ENCODE results near the gene ETV6.

ETV6 gene

DNA sequence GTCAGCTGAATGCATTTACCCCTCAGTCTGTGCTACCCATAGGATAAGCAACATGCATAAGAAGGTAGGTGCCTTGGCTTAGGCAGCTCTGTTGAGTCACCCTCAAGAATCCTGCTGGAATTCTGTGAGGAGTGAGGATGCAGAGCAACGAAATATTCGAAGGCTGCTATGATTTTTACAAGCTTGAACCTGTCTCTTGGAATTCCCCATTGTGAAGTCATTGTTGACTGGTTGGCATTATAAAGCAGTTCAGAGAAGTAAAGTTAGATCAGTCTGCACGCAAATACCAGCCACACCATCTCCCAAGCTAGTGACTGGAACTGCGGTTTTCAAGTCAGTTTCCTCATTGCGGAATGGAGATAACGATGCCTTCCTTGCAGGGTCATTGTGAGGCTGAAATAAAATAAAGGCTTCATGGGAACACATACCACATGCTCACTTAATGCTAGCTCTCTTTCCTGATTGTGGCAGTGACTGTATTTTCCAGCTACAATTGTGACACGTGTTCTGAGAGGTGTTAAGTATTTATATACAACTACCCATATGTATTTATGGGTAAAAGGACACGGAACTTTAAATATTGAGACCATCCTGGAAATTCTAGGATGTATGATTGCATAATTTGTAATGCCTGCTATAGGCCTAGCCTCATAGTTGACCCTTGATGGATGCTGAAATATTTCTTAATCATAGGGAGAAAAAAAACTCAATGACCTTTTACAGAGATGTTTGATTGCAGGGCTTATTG is 96.7 kb downstream of the ETV6 start:
- DNase-seq = no peak

DNA sequence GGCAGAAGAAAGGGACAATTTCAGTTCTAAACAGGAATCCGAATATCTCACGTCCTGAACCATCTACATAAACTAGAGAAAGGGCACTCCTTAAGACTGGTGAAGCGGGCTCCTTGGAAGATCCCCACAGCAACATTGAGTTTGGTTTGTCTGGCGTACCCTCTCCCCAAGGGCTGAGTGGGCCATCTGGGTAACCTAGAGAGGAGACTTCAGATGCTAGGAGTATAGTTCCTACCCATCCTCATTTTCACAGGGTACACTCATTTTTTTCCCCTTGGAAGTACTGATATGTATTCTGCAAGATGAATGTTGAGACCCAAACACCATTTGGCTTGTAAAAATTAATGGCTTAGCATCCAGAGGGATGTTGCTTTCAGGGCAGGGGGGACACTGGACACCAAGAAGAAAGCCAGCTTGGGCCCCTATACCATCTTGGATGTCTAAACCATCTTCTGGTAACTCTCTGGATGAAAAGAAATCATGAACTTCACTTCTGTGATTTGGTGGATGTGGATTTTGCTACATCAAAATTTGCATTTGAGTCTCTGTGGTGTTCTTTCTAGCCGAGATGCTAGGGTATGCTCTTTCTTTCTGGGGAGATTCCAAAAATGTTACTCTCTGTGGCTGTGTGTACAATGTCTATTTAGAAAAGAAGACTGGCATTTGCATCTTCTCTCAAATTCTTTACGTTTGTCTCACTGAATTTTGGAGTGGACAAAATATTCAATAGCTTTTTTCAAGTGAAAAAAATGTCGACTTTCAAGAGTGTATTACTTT is 97.7 kb downstream of the ETV6 start:
- no peak for DNase-seq

DNA sequence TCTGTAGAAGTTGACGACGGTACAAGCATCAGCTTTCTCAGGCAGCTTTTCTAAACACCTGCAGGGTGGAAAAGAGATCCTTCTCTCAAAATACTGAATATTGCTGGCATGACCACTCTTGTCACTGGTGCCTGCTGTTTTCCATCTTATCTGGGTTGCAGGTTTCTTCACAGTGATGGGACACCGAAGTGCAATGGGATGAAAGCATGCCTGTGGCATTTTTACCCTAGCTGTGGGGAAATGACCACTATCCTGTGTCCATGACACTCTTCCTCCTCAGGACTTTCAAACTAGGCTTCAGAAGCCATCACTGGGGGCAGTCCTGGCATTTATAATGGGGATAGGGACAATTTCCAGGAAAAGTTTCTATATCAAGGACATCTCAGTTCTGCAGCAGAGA is 98.5 kb downstream of the ETV6 start:
- no peak for DNase-seq

DNA sequence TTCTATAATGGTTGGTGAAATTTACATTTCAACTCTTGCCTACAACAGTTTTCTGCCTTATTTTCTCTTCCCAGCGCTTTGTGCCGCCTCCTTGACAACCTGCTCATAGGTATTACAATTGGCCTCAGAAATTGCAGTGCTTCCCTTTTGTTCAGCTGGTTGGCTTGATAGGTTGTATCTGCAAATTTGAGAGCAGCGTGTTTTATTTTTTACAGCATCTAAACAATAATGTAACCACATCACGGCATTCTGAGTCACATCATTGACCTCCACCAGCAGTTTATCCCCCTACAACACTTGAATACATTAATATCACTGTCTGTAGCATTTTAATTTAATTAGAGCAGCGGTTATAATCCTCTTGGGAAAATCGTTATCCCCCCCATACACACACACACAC is 99.4 kb downstream of the ETV6 start:
- DNase-seq = no peak

DNA sequence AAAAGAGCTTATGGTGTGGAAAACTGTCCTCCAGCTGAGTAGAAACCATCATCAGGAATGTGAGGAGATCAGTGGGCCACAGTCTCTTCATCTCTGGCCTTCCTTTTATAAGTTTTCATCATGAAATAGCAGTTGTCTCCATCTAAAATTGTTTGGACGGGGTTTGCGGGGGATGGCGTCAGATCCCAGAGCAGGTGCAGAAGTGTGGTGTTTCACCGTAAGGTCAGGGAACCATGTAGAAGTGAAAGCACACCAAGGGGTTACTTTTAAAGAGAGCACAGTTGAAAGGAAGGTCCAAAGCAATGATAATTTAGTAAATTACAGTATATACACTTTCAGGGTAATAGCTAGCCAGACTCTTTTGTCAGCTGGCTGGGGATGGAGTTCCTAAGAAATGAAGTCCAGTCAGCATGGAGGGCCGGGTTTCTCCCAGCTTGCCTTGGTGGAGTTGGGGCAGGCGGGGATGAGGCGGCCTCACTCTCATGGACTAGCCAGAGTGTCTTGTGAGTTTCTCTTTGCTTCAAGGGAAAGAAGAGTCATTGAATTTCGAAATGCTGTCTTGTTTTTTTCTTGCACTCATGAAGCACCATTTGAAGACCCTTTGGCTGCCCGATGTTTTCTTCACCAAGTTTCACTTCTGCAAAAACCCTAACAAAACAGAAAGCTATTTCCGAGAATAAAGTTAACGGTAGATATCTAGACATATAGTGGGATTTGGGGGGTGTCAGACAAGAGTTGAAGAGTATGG is 100.6 kb downstream of the ETV6 start:
- no peak for DNase-seq

DNA sequence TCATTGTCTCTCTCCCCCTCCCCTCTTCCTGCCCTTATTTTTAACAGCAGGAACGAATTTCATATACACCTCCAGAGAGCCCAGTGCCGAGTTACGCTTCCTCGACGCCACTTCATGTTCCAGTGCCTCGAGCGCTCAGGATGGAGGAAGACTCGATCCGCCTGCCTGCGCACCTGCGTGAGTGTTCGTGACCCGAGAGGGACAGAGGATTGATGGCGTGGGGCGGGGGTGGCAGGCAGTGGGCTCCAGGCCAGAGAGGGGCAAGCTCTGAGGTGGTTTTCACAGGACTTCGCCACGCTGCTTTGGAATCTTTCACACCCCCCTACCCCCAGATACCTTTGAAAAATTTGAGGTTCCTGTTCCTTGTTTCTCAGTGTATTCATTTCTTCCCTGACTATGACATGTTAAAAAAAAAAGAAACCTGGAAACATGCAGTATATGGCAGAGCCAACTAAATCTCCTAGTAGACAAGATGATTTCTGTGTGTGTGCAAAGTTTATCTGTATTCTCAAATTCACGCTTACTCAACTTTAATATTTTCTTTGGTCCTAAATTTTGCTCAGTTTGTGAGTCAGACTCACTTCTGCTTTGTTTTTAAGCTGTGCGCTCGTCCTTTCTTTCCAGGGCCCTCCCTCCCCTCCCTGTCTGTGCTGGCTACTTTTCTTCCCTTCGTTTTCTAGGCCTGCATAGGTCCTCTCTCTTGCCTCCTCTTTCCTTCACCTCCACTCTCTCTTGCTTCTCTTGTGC is 103.1 kb downstream of the ETV6 start:
- no peak for DNase-seq

DNA sequence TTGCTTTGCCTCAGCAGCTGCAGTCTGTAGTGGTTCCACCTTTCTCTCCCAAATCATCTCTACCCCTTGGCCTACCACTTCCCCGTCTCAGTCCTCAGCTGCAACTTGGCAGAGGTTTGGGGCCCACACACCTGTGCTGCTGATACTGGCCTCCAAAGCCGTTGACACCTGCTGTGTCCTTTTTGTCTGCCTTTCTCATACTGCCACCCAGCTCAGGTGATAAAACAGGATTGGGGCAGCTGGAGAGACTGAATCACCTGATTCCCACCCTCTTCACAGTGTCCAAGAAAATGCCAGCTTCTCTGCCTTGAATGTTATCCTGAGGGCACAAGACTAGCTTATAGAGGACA is 103.7 kb downstream of the ETV6 start:
- no peak for DNase-seq

DNA sequence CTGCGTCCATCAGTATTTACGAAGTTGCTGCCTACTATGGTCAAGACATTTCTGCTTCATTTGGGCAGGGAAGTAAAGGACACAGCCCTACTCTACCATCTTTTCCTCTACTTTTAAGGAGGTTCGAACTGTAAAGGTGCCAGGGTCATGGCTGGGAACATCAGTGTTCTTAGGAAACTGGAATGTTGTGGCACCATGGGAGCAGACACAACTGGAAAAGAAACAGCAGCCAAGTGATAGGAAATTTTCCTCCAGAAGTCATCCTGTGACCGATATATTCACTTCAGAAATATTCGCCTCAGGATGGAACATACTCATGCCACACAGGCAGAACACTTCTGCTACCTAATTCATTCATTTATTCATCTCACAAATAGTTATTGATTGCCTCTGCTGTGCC is 104.4 kb downstream of the ETV6 start:
- no peak for DNase-seq

DNA sequence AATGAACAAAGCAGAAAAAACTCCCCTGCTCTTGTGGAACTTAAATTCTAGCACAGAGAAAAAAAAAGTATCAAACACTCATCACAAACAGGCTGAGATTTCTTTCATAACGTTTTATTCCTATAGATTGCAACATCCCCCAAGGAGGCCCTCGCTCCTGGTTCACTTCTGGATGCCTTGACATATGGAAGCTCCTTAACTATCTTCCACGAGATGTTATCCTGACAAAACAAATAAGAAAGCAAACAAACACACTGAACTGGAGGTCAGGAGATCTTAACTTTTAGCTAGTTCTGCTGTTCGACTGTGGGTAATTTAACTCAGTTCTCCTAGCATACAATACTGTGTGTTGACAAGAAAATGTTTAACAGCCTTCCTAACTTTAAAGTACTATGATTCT is 104.8 kb downstream of the ETV6 start:
- DNase-seq = no peak

DNA sequence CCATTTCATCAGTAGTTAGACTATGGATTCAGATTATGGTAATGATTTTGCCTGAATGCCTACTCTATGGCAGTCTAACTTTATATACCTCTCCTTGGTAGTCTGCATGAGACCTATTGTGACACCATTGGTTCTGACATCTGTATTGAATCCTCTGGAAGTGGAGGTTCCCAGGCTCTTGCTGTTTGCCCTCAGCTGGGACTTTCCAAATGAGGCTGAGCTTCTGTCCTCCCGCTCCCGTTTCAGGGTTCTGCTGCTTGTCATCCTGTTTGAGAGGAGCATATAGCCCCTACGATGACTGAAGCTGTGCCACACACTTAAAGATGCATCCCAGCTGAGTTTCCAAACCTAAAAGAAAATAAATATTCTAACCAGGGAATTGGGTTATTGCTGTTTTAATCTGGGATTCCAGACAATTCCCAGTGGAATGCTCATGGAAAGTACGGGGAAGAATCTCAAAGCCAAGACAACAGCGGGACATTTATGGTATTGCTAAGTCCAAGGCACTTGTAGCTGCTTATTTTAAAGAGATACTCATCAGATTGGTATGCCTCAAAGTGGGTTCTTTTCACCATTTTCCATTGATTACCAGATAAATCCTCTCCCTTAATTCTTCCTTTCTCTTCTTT is 105.9 kb downstream of the ETV6 start:
- no peak for DNase-seq

DNA sequence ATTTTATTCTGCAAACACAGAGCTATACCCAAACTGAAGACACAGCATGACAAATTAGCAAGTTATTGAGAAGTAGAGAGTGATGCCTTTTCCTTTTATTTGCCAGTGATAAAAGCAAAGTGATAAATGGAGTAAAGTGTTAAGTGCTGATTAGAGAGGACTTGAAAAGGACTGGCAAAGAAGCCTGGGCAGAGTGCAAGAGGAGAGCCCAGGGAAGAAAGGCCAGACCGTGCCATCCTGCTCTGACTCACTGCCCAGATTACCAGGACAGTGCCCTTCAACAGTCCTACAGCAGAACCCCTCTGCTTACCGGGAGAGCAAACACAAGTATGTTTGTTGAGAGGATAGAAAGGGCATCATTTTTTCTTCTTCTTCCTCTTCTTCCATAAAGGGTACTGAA is 106.5 kb downstream of the ETV6 start:
- no peak for DNase-seq

DNA sequence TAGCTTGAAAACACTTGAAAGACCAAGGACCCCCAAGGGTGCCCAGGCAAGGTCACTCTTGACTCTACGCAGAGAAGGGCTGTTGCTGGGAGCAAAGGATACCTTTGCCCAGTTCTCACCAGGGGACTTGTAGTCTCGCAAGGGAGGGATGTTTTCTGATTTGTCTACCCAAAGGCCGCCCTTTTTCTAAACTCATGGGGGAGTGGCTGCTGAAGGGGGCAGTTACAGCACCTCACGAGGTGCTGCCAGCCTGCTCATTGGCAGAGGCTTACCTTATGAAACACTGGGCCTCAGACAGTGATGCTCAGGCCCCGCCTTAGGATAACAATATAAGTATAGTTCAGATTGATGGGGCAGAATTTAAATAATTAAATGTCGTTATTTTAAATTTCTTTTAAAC is 107.0 kb downstream of the ETV6 start:
- no peak for DNase-seq

DNA sequence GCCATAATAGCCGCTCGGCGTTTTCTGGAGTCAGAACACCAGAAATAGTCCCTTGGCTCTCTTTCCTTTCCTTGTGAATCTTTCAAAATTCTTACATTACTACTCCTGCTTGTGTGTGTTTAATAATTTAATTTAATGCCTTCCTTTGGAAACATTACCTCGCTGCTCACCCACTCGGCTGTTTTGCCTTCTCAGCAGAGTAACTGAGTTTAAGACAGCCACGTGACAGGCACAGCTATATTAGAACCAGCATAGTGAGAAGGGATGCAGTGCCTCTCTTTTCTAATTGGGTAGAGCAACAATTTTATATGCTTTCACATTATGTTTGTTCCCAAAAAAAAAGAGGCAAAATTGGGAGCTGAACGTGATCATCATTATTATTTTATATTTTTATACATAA is 107.6 kb downstream of the ETV6 start:
- DNase-seq = no peak

DNA sequence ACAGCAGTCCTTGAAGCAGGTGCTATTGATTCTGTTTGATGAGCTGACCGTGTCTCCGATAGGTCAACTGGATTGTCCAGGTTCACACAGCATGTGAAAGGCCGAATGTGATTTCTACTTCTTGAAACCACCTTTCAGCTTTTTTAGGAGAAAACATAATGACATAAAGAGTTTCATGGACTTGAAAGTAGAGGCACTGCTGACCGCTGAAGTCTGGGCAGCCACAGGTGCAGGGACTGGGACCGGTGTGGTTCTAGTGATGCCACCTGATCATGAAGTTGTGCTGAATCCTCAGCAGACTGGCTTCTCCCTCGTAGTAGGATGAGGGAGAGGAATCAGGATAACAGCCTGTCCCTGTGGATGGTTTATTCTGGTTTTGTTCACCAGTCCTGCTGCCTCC is 108.1 kb downstream of the ETV6 start:
- no peak for DNase-seq

DNA sequence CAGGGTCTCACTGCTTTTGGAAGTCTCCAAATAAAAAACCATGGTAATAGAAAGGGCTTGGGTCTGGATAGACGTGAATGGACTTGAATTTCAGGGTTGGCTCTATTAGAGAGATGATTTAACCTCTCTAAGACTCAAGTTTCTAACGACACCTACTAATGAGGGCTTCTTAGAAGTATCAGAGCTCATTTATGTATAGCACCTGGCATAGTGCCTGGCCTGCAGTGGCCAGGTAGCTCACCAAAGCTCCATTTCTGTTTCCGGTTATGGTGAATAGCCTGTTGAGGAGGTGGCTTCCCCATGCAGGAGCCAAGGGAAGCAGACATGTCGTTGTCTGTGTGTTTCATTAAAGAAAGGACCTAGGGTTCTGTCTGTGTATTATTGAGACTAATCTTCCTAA is 108.6 kb downstream of the ETV6 start:
- DNase-seq = no peak

DNA sequence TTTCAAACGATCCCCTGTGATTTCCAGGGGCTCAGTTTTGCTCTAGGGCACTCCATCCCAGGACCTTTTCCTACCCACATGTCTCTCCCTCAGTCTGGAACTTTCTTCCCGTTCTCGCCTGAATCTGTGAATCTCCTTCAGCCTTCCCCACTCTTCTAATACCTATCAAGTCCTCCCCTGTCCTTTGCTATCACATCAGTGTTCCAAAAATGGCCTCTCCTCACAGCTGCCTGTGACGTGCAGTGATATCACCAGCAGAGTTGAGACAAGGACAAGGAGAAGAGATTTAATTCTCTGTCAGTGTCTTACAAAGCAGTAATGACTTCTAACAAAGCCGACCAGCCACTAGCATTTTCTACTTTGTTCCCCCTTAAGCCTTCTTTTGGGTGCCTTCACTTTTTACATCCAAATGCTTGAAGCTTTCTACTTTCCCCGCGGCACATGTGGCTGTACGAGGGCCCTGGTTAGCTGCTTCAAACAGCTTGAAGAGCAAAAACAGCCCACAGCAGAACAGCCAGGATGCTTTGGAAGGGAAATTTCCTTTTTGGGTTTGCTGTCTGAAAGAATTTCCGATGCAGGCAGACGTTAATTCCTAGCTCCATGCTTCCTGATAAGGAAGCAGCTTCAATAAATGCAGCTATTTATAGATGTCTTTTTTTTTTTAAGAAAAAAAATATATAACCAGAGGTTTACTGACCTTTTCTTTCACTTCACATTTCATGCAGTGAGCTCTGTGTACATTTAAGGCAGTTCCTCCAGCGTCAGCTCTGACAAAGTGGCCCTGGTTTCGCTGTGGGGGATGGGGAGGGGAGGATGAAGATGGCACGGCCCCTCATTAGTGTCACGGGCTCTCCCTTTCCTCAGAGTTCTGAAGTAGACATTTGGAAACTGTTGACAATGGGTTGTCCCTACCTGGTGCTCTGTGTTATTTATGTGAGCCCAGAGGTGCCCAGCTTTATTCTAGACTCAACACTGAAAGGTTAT is 109.3 kb downstream of the ETV6 start:
- DNase-seq = no peak

DNA sequence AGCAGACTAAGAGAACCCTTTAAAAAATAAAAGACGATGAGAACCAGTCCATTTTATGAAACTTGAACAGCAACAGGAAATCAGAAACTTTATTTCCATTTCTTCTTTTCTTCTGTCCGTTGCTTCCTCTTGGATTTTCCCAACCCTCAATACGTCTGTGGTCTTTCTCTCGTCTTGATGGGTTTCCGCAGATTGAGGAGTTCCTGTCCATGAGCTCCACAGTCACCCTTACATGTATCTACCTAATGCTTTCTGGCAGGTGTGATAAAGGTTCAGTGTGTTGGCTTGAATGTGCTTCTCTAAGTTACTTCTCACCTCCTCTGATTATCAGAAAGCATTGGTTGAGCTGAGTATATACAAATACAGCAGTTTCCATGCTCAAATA is 110.0 kb downstream of the ETV6 start:
- DNase-seq = no peak

DNA sequence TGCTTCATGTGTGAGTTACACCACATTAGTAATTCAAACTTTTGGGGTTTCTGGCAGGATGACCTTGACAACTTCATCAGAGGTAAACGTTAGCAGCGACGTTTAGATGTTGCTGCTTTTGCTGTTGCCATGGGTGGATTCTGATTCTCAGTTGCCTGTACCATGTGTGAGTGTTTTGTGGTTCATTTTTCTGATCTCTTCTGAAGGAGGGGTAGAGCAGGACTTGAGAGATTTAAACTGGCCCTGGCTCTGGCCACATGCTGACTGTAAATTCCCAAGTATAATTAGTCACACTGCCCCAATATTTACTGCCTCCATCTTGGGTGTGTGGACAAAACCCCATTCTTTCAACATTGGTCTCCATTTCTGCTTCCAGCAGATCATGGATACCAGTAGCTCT is 110.4 kb downstream of the ETV6 start:
- DNase-seq = no peak

DNA sequence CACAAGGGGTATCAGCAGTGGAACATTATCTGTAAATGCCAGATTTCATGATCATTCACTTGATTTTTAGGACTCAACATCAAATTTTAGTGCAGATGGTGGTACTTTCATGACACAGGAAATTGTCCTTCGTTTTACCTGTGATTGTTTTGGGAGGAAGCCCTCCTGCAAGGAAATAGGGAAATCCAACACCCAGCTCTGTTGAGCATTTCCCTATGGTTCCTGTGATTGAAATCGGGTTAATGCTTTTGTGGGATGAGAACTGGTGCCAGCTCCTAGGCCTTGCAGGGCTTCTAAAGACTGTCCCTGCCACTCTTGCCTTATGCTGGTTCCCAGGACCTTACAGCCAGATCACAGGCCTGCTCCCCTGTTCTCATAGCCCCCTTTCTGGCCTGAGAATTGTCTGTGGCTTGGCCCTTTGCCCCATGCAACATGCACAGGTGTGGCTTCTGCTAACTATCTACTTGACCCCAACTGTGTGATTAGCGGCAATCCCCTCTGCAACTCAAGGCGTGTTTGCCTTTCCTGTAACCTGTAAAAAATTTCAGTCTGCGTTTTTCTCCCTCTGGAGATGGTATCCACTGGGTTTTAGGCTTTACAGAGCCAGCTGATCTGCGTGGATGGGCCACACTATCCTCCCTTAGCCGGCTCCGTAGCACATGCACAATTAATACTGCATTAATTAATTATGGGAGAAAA is 112.5 kb downstream of the ETV6 start:
- DNase-seq = no peak

DNA sequence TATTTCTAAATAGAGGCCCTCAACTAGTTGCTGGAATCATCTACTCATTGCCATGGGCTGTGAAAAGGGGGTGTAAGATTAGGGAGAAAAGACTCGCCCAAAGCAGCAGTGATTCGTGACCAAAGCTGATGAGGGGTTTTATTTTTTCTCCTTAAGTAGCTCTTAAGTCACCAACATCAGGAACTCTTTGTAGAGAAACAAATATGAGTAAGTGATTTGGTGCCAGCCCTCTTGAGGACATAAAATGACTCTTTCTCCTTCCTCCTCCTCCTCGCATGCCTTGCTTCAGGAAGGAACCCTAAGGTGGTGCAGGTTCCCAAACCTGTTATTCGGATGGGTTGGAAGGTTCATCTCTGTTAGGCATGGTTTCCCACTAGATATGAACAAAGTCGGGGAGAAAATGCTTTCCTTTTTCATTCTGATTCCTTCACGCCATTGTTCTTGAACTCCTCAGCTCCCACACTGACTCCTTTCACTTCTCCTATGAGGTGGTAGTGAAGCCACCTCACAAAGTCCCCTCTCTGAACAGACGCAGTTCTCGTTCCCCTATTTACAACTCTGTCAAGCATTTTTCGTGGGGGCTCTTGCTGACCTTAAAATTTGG is 113.4 kb downstream of the ETV6 start:
- no peak for DNase-seq

All from activated CD4-positive, alpha-beta T cell treated with anti-CD3 and anti-CD28 coated beads, Interleukin-2, Interleukin-6, amounts not matched to agents 100 ng/mL and 50 ng/mL, durations not matched to agents 16 hours and 8 hours (primary cell).